Fibroblast of pulmonary artery (primary cell): ENCODE data around the gene CD24.
"Not testable (repeated sequence)": the region's sequence is repeated elsewhere in the genome, so short reads cannot be mapped to it uniquely, and the experiment has no call there.

ENCODE experiments used
- DNase-seq: peaks from one replicate; pipeline ENCODE4 v3.0.0-alpha.2; 2010; ENCODE audit warnings: low read depth
- H3K4me3 ChIP-seq: replicated peaks from 2 replicates; pipeline ENCODE4 v1.5.1; 2011; ENCODE audit warnings: low read depth, mild to moderate bottlenecking, control low read depth, low read length, moderate library complexity
- CTCF ChIP-seq: IDR thresholded peaks from 2 replicates; pipeline ENCODE4 v1.5.1; 2011; ENCODE audit warnings: mild to moderate bottlenecking, control low read depth, low read length, inconsistent platforms; ENCODE audit errors: missing control alignments

The CD24 gene

DNA sequence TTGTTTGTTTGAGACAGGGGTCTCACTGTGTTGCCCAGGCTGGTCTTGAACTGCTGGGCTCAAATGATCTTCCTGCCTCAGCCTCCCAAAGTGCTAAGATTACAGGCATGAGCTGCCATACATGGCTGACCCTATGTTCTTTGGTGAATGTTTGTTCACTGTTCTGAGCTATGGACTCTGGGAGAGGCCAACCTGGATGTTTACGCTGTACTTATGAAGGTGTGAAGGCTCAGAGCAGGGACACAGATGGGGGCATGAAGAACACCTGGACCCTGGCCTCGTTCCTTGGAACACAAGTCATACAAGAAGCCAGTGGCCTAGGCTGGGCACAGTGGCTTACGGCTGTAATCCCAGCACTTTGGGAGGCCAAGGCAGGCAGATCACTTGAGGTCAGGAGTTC lies 21.1 kb upstream of the CD24 start:
- no peak for DNase-seq
- TF ChIP-seq CTCF: no peak
- no peak overlapping the region for H3K4me3 ChIP-seq

DNA sequence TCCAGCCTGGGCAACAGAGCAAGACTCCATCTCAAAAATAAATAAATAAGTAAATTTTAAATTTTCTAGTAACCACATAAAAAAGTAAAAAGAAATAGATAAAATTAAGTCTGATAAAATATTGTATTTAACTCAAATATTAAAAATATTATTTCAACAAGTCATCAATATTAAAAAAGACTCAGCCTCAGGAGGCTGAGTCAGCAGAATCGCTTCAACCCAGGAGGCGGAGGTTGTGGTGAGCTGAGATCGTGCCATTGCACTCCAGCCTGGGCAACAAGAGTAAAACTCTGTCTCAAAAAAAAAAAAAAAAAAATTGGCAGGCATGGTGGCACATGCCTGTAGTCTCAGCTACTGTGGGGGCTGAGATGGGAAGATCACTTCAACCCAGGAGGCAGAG lies 15.2 kb upstream of the CD24 start:
- H3K4me3 ChIP-seq, DNase-seq: not testable (repeated sequence)

GRCh38 chr6:106988664-106989063 lies 14.1 kb upstream of the CD24 start:
- H3K4me3 ChIP-seq: no peak overlapping the region
- TF ChIP-seq CTCF: no peak
- DNase-seq: no peak

GRCh38 chr6:106981926-106982325 lies 7.4 kb upstream of the CD24 start:
- DNase-seq: no peak

GRCh38 chr6:106980926-106981325 lies 6.4 kb upstream of the CD24 start:
- no peak overlapping the region for H3K4me3 ChIP-seq
- DNase-seq: no peak
- TF ChIP-seq CTCF: no peak

More at GRCh38 chr6:106981926-106982325, 7.4 kb upstream of the CD24 start:
- no peak for TF ChIP-seq CTCF
- no peak overlapping the region for H3K4me3 ChIP-seq

- DNase-seq: peak; percentile 86
- H3K4me3 ChIP-seq: no peak overlapping the region
- peak; percentile 93 for TF ChIP-seq CTCF
Observed at GRCh38 chr6:106979435-106979884, 4.9 kb upstream of the CD24 start.

DNA sequence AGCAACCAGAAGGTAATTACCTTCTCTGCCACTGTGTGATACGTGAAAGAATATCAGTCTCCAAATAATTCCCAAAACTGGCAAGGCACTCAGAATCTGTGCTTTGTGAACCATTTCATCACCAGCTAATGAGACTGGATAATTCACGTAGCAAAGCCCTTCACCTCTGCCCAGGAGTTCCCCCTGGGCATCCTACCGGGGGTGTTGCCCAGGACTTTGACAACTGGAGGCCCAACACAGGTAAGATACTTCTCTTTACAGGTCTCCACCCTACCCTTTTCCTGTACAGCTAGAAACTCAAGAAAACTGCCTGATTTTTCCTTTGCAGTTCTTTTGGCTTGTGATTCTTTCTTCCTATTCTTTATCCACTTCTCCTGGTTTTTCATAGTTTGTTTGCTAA lies 2.7 kb upstream of the CD24 start:
- no peak overlapping the region for H3K4me3 ChIP-seq
- no peak for DNase-seq
- no peak for TF ChIP-seq CTCF
